Erythroblast (primary cell): ENCODE results near the gene INPP4A.

ENCODE experiments used
- GATA1 ChIP-seq: IDR thresholded peaks from 2 replicates; pipeline ENCODE4 v1.6.1; 2011; ENCODE audit warnings: low read depth, mild to moderate bottlenecking, control low read depth, low read length, moderate library complexity
- POLR2A ChIP-seq: IDR thresholded peaks from 2 replicates; pipeline ENCODE4 v1.6.1; 2011; ENCODE audit warnings: mild to moderate bottlenecking, low read length

DNA sequence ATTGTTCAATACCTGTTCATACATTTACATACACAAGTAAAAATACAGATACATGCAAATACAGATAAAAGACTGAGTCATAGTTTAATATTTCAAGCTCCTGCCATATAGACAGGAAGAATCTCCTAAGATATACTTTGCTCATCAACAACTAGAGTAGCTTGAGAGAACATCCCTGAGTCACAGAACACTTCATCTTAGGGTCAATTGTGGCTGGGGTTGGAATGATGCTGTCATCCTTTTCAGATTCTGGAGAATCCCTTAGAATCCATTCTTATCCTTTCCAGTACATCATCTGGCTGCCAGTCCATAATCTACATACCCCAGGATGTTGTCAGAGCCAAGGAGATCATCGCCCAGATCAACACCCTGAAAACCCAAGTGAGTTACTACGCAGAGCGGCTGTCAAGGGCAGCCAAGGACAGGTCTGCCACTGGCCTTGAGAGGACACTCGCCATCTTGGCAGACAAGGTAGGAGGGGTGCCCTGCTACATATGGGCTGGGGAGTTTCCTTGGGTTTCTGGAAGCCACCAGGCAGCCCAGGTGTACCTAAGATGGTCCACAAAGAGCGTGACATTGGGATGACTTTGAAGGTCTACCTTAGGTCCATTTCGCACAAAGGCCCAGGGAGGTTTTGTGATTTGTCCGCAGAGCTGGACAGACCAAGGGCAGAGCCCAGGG is 108.0 kb downstream of the INPP4A start:
- no peak for TF ChIP-seq POLR2A
- TF ChIP-seq GATA1: no peak
